GM19099 (cell line): ENCODE data around the gene ANKRD6.

ENCODE experiments used
- POLR2A ChIP-seq: IDR thresholded peaks from 3 replicates; pipeline ENCODE4 v1.6.1; 2011; ENCODE audit warnings: low read depth; ENCODE audit not compliant: insufficient read length; ENCODE audit errors: extremely low read depth

ANKRD6 gene

DNA sequence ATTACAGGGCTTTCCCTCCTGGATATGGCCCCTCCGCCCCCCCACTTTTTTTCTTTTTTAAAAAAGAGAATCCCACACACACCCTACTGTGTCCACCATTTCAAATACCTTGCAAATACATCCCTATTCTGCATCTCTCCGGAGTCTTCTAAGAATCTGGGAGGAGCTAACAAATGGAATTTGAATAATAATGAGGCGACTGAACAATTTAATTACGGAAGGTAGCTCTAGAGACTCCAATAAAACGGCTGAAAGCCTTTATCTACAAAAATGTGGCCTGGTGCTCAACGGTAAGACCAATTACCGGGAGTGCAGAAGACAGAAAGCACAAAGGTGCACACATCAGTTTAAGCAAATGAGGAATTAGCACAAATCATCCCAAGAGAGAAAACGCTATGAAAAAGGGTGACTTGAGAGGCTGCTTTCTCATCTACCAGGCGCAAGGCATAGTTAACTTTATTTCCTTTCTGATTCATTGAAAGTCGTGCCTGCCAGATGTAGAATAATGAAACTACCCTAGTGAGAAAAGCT, 22.7 kb upstream of the ANKRD6 start:
- no peak for TF ChIP-seq POLR2A

GRCh38 chr6:89410788-89411144, 22.2 kb upstream of the ANKRD6 start:
- TF ChIP-seq POLR2A = no peak

GRCh38 chr6:89411145-89412070, 21.5 kb upstream of the ANKRD6 start:
- TF ChIP-seq POLR2A = no peak

DNA sequence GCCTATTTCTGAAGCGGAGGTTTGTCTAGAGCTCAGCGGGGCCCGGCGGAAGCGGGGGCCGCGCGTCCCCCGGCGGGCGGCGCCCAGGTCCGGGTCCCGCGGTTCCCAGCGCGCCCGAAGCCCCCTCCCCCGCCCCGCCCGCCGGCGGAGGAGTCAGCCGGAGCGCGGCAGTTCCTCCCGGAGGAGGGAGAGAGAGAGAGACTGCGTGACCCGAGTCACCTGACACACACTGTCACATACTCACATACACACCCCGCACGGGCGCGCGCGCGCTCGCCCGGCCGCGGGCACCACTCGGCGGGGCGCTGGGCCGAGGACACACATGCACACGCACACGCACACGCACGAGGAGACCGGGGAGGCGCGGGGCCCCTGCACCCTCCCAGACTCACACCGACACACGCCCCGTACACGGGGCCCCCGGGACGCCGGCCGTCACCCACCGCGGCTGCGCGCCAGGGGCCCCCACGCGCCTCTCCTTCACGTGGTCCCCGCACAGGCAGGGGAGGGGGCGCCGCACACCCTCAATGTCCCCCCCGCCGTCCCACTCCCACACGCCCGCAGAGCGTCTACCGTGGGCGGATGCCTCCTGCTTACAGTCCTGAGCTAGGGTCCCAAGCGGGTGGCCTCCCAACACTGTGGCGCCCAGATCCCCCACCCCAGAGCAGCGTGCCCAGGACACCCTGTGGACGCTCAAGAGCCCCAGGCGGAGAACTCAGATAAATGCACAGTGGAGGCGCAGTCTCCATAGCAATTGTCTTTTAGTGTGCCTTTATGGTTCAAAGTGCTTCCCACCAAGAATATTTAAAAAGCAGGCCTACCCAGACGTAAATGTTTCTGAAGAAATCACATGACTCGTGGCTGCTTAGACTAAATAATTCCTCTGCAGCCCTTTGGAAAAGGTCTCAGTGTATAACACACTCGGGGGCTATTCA, 20.6 kb upstream of the ANKRD6 start, which contains the start of gene RRAGD:
RRAGD (minus strand) TSS at position 203 of the 935 bp plus-strand sequence. CDS start 280 bp downstream, outside the sequence.
- no peak for TF ChIP-seq POLR2A

- TF ChIP-seq POLR2A = no peak
Observed at GRCh38 chr6:89413006-89413400, 19.9 kb upstream of the ANKRD6 start.

DNA sequence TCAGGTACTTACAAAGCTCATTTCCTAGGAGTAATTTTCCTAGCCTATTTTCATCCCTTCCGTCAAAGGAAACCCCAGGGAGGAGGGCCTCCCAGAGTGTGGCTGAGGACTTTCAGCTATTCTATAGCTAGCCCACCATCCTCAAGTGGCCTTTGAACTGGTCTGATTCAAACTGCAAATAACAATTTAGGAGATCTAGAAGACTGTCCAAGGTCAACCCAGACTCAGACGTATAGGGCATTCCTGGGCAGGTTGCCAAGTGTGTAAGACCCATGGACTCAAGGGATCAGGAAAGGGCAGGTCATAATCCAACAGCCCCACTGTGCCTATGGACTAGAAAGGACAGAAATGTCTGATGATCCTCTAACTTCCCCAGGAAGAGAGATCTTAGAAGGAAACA, 18.7 kb upstream of the ANKRD6 start:
- TF ChIP-seq POLR2A = no peak

DNA sequence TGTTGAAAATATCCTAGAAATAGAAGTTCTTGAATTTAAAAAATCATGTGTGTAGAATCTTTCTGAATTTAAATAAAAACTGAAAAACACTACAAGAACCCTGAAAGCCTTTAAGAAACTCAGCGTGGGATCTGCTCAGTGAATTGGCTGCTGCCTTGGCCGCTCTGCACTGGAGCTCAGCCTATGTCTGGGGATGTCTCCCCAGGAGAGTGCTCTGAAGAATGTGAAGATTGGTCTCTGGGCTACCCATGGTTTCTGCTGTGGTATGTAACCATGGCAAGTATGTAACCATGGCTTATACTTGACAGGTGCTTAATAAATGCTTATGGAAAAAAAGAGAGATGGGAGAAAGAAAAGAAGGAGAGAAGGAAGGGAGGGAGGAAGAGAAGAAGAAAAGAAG, 17.8 kb upstream of the ANKRD6 start:
- TF ChIP-seq POLR2A = no peak

DNA sequence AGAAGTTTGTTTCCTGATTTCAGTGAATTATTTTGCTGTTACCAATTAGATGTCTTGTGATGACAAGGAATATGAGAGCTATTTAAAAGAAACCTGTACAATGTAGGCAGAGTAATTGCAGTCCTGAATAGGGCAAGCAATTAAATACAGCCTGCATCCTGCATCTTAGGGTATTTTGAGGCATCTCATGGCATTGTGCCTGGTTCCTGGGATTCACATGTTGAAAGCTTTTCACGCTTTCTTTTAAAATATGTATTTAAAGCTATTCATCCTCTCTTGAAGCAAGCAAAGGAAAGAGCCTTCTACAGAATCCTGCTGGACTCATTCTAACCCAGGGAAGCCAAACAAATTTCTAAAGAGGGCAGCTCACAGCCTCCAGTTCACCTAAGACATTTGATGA, 16.2 kb upstream of the ANKRD6 start:
- no peak for TF ChIP-seq POLR2A

DNA sequence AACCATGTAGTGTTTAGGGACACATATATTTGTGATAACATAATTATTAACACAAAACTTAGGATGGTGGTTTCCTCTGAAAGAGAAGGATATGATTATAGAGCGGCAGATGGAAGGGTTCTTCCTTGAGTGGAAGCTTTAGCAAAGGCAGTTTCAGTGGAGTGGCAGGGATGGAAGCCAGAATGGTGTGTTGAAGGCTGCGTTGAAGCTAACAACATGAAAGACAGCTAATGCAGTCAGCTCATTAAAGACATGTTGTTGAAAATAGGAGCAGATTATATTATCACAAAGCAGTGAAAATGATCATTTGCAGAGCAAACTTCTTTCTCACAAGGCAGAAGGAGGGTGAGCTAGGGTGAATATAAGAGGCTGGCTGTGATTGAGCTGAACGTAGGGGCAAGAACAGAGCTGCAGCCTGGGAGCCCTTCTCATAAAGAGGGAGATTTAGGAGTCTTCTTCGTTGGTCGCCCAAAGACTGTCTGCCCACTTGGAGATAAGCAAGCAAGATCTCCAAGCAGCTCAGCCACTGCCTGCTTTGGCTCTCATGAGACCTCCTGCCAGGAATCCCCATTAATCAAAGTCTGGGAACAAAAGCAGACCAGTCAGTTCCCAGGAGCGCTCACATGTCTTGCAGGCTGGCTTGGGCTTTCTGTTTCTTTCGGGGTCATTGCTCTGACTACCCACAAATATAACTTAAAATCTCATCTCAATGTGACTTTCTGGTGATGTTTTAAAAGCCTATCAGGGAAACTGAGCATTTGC, 2.6 kb upstream of the ANKRD6 start:
- TF ChIP-seq POLR2A = no peak

GRCh38 chr6:89433252-89434149, 549 bp downstream of the ANKRD6 start:
- no peak for TF ChIP-seq POLR2A

- TF ChIP-seq POLR2A = no peak
Observed at GRCh38 chr6:89434150-89434499, 1.2 kb downstream of the ANKRD6 start.

GRCh38 chr6:89434954-89435353, 2.0 kb downstream of the ANKRD6 start:
- TF ChIP-seq POLR2A = no peak

DNA sequence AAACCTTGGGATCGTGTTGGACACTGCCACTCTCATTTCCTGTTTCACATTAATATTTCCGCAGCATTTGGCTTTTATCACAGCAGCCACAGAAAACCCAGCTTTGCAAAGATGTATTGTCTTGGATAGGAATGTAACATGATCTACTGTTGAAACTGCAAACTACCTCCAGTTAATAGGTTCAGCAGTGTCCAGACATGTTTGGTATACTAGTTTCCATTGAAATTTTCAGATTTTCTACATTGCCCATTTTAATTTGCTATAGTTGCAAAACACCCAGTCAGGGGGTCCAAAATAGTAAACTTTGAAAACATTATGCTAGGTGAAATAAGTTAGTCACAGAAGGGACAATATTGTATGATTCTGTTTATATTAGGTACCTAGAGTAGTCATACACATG, 3.3 kb downstream of the ANKRD6 start:
- no peak for TF ChIP-seq POLR2A

DNA sequence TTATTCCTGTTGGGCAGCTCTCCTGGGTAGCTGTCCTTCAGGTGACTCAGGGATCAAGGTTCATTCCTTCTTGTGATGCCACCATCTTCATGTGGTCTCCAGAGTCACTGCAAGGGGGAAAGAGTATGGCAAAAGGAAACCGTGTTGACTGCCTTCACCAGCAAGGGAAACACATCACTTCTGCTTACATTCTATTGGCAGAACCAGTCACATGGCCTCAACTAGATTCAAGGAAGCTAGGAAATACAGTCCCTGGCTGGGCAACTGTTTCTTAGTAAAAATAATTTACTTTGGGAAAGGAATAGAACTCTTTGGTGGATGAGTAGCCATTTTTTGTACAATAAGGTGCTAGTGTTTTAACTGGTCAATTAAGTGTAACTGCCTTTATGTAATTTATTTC, 5.3 kb downstream of the ANKRD6 start:
- no peak for TF ChIP-seq POLR2A
